HFF-Myc (cell line): ENCODE data around the gene SPEM2.
A peak's percentile ranks its signal among the peaks of the same experiment; 100 is the strongest.

Experiments
- DNase-seq: peaks from one replicate; pipeline ENCODE4 v3.0.0-alpha.2; 2011; ENCODE audit warnings: low read depth; ENCODE audit errors: extremely low read depth
- H3K4me3 ChIP-seq: replicated peaks from 2 replicates; pipeline ENCODE4 v1.5.1; 2011; ENCODE audit warnings: low read depth, mild to moderate bottlenecking, control low read depth, low read length
- TF ChIP-seq, protein P1 (sequence below): IDR thresholded peaks from 2 replicates; pipeline ENCODE4 v1.5.1; 2012; ENCODE audit warnings: mild to moderate bottlenecking, low read depth, low read length, control low read depth; ENCODE audit errors: missing control alignments

SPEM2 gene

DNA sequence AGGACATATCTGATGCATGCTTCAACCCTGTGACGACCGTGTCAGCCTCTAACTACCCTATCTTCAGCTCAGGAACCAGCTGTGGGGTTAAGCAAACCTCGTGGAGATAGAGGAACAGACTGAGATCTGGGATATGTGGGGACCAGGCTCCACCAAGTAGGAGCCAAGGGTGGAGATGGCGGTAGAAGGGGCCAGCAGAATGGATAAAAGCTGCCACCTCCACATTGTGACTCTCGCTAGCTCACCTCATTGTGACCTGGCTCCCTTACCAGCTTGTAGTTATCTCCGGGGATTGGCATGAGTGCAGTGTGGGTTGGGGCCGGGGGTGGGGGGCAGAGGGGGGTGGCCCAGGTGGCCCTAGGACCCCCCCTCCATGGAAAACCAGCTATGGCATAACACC lies at the start of gene SPEM2:
Gene SPEM2 (plus strand): TSS at position 301 of the 400 bp plus-strand sequence. CDS start 73 bp downstream, at position 374.
- DNase-seq = no peak
- no peak within 1 kb of the TSS for H3K4me3 ChIP-seq
- TF ChIP-seq, protein P1, sequence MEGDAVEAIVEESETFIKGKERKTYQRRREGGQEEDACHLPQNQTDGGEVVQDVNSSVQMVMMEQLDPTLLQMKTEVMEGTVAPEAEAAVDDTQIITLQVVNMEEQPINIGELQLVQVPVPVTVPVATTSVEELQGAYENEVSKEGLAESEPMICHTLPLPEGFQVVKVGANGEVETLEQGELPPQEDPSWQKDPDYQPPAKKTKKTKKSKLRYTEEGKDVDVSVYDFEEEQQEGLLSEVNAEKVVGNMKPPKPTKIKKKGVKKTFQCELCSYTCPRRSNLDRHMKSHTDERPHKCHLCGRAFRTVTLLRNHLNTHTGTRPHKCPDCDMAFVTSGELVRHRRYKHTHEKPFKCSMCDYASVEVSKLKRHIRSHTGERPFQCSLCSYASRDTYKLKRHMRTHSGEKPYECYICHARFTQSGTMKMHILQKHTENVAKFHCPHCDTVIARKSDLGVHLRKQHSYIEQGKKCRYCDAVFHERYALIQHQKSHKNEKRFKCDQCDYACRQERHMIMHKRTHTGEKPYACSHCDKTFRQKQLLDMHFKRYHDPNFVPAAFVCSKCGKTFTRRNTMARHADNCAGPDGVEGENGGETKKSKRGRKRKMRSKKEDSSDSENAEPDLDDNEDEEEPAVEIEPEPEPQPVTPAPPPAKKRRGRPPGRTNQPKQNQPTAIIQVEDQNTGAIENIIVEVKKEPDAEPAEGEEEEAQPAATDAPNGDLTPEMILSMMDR = no peak

DNA sequence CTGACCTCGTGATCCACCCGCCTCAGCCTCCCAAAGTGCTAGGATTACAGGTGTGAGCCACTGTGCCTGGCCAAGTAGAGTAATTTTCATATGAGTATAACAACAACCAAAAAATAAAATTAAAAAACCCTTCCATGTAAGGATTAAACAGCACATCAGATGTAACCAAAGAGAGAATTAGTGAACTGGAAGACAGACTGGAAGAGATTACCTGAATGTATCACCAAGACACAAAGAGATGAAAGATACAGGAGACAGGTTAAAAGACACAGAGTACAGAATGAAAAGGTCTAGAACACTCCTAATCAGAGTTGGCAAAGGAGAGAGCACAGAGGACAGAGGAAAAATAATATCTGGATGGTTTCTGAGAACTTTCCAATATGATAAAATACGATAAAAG lies 46.3 kb upstream of the SPEM2 start:
- TF ChIP-seq, protein P1 = no peak
- DNase-seq = no peak
- no peak overlapping the region for H3K4me3 ChIP-seq

DNA sequence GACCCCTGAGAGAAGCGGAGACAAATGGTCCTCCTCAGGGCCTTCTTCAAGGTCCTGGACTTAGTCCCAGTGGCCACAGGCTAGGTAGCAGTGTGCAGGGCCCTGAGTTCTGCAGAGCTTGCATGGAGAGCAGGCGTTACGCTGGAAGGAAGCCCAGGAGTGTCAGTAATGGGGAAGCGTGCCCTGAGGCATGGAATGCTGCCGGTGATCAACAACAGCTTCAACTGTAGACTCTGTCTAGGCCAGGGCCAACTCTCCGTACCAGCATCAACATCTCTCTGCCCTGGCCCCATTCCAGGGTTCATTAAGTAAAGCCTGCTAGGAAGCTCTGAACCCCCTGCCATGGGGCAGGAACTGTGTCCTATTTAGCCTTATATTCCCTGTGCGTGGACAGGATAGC lies 45.1 kb upstream of the SPEM2 start:
- no peak for DNase-seq
- TF ChIP-seq, protein P1 = no peak
- H3K4me3 ChIP-seq = no peak overlapping the region; the same call in 1 of the 2 replicates

DNA sequence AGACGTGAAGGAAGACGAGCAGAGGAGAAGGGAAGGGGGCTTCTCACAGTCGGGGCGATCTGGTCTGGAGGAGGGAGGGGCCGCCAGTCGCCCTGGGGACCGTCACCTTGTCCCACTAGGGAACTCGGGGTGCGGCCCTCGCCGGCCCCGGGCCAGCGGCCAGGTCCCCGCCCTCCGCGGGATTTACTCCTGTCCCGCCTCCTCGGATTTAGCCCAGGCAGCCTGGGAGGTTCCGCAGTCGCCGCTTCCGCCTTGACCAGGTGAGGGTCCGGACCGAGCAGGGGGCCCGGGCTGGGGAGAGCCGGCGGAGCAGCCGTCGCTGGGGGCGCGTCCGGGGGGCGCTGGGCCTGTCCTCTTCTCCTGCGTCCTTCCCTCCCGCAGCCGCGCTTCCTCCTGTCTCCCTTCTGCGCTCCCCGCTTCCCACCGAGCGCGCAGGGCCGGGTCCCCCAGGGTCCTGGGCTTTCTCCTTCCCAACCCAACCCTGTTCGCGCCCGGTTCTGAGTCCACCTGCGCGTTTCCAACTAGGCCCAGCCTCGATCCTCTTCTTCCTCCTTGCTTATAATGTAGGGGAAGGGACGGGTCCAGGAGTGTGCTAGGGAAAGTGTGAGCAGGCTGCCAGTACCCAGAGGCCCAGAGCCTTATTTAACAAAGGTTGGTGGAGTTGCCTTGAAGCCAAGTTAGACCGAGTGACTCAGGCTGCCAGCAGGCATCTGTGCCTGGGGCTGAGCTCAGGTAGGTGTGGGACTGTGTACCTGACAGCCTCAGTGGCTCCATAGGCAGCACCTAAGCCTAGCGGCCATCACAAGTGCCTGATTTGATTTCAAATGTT lies 44.3 kb upstream of the SPEM2 start, which contains the start of gene TNK1:
Gene TNK1 (plus strand): TSS at position 235 of the 829 bp plus-strand sequence. CDS start 1,838 bp downstream, outside the sequence.
- DNase-seq = no peak
- peak within 1 kb of the TSS; percentile 23 for H3K4me3 ChIP-seq

DNA sequence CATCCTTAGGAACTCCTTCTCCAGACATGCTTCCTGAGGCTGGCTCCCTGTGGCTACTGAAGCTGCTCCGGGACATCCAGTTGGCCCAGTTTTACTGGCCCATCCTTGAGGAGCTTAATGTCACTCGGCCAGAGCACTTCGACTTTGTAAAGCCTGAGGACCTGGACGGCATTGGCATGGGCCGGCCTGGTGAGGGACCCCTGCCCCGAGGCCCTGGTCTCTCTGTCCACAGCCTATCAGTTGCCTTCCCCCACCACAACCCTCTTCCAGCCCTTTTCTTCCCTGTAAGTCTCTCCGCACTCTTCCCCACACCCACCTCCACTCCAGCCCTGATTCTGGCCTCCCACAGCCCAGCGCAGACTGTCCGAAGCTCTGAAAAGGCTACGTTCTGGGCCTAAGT lies 42.5 kb upstream of the SPEM2 start:
- TF ChIP-seq, protein P1 = no peak
- no peak overlapping the region for H3K4me3 ChIP-seq
- DNase-seq = no peak

More for the DNA sequence above, 44.3 kb upstream of the SPEM2 start, which contains the start of gene TNK1:
- TF ChIP-seq, protein P1 = no peak

DNA sequence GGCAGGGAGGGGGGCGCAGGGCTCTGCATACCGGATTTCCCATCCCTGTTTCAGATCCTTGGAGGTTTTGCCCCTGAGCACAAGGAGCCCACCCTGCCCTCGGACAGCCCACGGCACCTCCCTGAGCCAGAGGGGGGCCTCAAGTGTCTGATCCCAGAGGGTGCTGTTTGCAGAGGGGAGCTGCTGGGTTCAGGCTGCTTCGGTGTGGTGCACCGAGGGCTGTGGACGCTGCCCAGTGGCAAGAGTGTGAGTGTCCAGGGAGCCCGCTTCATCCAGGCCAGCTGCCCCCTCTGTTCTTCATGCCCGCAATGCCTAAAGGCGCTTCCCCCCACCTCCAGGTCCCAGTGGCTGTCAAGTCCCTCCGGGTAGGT lies 42.1 kb upstream of the SPEM2 start:
- H3K4me3 ChIP-seq = peak overlapping the region; percentile 40
- no peak for DNase-seq
- TF ChIP-seq, protein P1 = no peak
